HG03280 (cell line): Measurements from ENCODE around the gene NFIB.

Experiments
- ATAC-seq: cut with Tn5 transposase; IDR thresholded peaks from one replicate; pipeline ENCODE4 v1.9.1; 2021; ENCODE audit warnings: mild to moderate bottlenecking, moderate library complexity; ENCODE audit not compliant: unreplicated experiment

The NFIB gene

GRCh38 chr9:14321517-14322130 lies 7.7 kb upstream of the NFIB start:
- no peak for ATAC-seq

DNA sequence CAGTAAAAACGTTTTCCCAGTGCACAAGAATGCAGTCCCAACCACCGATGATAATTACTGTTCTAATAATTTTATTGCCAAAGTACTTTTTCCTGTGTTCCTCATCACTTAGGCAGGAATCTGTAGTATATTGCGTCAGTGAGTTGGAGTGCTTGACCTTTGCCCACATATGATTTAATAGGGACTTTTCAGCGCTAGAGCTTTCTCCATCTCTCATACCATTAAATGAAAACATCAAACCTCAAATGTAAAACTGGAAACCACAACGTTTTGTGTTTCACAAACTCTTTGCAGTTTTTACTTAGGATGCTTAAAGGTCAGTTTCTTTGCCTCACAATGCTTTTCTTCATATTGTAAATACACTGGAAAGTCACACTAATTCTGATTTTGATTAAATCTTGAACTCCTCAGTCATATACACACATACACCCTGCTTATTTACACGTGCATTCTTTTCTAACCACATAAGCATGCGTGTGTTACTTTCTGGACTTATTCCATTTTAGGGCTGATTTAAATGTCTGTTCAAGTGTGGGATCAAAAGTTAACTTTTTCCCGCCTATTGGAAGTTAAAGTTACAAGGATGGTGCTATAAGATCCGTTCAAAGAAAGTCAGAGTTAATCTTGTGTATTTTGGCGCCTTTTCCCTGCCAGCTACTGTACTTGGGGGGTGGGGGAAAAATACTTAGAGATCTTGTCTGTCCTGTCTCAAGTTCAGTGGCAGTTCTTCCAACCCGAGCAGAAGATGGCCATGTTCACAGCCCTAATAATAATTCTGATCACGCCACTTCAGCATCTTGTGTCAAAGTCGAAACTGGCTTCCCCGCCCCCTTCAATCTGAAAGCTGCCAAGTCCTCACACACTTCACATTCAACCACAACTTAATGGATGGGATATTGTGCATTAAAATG lies 6.6 kb upstream of the NFIB start:
- no peak for ATAC-seq

- no peak for ATAC-seq
Measured at GRCh38 chr9:14318934-14319580, 5.1 kb upstream of the NFIB start.

DNA sequence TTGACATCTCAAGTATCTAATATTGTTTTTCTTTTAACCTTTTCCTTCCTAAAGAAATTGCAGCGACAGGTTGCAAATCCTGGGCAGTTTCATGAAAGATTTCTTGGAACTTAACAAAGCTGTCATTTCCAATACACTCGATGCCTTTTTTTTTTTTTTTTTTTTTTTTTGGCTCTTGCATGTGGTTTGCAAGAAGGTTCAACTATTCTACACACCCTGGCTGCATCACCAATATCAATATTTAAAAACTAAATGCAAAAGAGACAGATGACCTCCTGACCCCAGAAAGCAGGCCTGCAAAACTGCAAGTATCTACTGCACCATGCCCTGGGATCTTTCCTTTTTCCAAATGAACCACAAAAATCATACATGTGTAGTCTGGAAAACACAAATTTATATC lies 4.4 kb upstream of the NFIB start:
- no peak for ATAC-seq

DNA sequence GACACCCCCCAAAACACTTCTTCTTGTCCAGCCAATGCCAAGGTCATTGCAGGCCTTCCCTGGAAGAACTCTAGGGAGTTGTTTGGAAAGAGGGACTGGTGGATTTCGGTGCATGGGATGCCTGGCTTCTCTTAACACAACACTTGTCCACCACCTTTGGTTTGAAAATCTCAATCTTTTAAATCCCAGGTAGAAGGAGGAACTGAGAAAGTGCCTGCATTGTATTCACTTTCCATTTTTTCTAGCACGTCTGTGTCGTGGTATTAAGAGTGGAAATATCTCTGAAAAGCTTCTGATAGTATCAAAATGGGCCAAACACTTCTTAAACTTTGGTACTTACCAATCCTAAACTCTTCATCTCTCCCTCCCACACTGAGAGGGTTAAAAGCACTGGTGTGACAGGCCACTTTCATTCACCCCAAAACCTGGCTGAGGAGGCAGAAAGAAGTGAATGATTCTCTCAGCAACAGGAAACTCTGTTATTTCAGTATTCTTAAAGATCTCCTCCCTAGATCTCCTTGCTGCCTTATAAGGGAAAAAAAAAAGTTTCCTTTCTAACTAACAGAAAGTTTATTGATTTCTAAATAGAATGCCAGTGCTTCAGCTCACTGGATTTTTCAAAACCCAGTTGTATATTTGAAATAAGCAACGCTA lies 3.9 kb upstream of the NFIB start:
- ATAC-seq = no peak

DNA sequence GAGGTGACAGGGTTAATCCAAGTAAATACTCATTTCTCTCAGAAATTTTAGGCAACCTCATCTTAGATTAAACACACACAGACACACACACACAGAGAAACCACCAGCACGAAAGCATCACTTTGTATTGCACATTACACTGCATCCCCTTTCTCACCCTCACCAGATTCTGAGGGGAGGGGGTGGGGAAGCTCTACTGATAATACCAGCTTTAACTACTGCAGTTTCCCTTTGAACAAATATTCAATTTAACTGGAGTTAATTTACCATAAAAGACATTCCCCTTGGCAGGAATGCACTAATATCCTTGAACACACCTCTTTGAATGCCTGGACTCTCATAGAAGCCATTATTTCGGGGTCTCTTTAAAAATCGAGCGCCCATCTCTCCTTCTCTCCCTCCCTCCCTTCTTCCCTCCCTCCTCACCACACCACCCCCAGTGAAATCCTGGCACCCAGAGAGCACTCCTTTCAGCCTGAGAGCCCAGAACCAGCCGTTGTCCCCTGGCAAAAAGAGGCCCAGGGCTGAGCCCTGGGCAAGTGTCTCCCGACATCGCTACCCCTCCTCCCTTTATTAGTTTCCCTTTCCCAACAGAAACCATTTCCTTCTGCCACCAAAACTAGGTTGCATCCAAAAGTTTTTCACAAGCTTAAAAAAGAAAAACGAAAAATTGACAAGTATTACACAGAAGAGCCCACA lies 2.8 kb upstream of the NFIB start:
- no peak for ATAC-seq

GRCh38 chr9:14315875-14316601 lies 2.1 kb upstream of the NFIB start:
- ATAC-seq = no peak

- no peak for ATAC-seq
Measured at GRCh38 chr9:14314929-14315874, 1.3 kb upstream of the NFIB start.

DNA sequence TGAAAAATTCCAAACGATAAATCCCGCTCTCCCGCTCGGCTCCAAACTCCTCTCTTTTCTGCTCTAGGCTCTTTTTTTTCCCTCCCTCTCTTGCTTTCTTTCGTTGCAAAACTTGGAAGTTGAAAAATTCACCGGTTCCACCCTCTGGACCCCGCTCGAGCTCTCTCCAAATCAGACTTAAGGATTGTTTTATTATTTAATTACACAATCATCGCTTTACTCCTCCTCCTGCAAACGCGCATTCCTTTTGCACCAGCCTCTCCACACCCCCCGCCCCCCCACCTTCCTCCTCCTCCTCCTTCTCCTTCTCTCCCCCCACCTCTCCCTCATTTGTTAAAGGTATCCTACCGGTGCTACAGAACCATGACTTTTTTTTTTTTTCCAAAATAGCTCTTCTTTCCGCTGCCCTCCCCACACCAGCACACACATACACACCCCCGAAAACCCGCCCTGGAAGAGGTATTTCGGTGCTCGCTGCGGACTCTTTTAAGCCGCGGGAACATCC lies 535 bp upstream of the NFIB start:
- no peak for ATAC-seq

DNA sequence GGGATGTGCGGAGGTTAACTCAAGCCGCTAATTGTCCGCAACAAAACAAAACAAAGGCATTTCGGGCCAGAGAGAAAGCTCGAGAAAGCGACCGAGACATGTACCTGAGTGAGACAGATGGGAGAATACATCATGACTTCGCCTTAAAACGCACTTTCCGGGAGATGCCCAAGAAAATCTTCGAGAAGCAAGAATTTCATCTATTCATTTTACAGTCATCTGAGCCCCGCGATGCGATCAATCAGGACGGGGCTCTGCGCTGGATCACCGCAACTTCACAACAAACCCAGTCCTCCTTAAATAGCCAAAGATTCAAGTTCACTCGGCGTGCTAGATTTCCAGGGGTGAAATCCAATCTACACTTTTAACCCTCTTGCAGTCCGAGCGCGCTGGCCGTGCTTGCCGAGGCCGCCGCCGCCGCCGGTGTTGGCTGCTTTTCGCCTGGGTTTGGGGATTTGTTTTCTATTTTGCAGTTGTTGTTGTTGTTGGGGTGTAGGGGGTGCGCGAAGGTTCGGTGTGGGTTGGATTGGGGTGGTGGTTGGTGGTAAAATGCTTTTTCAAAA lies 482 bp downstream of the NFIB start:
- ATAC-seq = no peak

DNA sequence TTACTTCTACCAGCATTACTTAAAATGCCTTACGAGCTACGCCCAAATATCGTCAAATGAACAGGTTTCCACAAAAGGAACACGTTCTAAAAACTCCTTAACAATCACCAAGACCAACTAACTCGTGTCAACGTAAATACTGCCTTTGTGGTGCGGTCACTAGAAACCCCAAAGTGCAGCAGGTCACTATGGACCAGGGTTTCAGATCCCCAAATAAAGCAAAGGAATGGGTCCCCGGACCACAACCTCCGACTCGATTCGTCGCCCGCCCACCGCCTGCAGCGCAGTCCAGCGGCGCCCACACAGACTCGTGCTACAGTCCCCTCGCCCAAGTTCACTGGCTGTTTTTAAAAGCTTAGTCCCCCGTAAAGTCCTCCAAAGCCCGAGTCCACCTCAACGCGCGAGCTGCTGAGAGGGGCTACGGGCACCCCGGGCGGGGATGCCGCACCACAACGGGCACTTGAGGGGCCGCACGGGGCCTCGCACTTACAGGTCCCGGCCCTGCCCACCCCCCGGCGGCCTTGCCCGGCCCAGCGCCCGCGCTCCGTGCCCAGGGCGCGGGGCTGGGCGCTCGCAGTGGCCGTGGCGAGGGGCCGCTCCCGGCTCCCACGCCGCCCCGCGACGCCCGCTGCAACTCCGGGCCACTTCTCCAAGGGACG lies 1.1 kb downstream of the NFIB start:
- ATAC-seq = no peak

DNA sequence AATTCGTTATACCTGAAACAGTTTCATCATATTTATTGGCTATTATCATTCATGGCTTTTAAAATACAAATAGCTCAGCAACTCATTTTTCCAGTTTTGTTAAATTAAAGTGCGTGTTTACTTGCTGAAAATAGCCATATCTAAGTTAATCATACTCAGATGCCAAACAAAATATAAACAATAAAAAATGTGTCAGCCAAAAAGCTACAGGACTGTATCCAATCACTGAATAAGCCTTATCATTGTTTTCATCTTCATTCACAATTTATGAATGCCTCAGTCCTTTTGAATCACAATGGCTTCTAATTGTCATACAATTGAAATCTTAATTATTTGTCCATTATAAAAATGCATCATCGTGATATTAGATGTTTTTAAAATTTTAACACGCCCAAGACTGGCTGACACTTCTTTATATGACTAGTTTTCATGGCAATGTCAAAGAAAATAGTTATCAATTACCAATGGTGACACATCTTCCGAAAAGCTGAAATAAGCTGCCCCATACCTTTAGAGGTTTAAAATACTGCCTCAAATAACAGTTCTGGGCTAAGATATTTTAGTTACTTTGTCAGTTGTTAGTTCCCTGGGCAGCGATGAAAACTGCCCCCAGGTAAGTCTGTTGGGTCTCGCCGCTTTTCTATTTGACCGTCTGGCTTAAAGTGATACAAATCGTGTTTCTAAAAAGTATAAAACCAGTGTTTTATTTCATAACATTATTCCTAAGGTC lies 1.8 kb downstream of the NFIB start:
- no peak for ATAC-seq

DNA sequence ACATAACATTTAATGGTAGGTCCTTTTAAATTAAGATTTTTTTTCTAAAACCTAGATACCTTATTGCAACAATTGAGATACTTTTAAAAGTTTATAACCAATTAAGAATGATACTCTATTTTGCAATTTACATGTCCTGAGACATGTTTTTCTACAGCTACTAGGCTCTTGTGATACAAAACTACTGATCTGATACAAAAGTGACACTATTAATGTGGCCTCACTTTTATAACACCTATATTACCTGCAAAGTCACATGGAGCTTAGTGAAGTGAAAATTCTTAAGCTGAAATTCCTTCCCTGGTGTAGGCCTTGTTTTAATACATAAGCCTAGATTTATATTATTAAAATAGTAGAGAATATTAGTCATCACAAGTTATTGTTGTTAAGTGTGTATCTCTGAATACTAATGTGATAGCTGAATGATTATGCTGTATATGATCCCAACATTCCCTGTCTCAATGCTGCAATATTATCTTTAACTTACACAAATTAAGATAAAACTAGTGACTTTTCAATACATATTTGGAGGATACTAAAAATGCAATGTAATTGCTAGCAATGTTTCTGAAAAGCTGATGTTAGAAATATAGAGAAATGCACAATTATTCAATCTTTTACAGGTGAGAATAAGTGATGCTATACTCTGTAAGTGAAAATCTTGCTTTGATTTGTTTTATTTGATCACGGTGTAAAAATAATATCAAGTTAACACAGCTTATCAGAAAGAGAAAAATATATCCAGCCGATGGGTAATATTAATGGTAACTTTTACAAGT lies 2.6 kb downstream of the NFIB start:
- no peak for ATAC-seq

DNA sequence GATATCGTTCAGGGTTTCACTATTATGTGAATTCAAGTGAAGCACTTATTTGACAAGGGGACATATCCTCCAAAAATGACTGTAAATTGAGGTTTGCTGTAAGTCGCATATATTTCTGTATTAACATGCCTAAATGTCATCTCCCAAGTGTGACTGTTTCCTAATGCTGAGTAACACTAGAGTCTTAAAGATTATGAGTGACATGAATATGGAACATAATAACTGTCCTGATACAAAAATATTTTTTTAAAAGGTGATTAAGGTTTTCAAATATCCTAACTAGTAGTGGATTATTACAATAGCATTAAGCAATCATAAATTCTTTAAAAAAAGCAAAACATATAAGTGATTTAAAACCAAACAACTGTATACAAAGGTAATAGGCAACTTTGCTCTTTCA lies 3.6 kb downstream of the NFIB start:
- no peak for ATAC-seq

GRCh38 chr9:14309403-14309802 lies 4.5 kb downstream of the NFIB start:
- no peak for ATAC-seq

GRCh38 chr9:14308853-14309145 lies 5.1 kb downstream of the NFIB start:
- no peak for ATAC-seq
